ENCODE results near the gene DAPK2.

The DAPK2 gene

GRCh38 chr15:63858881-63859280, 187.4 kb downstream of the DAPK2 start:
- no peak overlapping the region for H3K4me3 ChIP-seq (ENCODE audit: low read depth, low read length)
- TF ChIP-seq POLR2A (IDR thresholded peaks at IDR 0.05; ENCODE audit: extremely low read depth, insufficient read length) (no peak), MYC (IDR thresholded peaks at IDR 0.05; ENCODE audit: low read depth, low read length) (no peak)
- TF ChIP-seq, protein P1, sequence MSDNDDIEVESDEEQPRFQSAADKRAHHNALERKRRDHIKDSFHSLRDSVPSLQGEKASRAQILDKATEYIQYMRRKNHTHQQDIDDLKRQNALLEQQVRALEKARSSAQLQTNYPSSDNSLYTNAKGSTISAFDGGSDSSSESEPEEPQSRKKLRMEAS (IDR thresholded peaks at IDR 0.05; ENCODE audit: low read depth, low read length): no peak
- TF ChIP-seq, protein P2, sequence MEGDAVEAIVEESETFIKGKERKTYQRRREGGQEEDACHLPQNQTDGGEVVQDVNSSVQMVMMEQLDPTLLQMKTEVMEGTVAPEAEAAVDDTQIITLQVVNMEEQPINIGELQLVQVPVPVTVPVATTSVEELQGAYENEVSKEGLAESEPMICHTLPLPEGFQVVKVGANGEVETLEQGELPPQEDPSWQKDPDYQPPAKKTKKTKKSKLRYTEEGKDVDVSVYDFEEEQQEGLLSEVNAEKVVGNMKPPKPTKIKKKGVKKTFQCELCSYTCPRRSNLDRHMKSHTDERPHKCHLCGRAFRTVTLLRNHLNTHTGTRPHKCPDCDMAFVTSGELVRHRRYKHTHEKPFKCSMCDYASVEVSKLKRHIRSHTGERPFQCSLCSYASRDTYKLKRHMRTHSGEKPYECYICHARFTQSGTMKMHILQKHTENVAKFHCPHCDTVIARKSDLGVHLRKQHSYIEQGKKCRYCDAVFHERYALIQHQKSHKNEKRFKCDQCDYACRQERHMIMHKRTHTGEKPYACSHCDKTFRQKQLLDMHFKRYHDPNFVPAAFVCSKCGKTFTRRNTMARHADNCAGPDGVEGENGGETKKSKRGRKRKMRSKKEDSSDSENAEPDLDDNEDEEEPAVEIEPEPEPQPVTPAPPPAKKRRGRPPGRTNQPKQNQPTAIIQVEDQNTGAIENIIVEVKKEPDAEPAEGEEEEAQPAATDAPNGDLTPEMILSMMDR (IDR thresholded peaks at IDR 0.05; ENCODE audit: low read depth, low read length): no peak
- DNase-seq (ENCODE audit: low read depth): no peak

DNA sequence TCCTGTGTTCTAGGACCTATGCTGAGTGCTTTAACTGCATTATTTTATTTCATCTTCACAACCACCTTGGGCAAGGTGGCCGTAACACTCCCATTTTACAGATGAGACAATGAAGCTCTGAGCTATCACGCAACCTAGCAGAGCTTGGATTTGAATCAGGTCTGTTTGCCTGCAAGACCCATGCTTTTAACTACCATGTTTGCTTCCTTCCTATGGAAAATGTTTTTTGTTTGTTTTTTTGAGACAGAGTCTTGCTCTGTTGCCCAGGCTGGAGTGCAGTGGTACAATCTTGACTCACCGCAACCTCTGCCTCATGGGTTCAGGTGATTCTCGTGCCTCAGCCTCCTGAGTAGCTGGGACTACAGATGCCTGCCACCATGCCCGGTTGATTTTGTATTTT, 187.8 kb downstream of the DAPK2 start:
- TF ChIP-seq, protein P1 (IDR thresholded peaks at IDR 0.05; ENCODE audit: low read depth, low read length): no peak
- TF ChIP-seq, protein P2 (IDR thresholded peaks at IDR 0.05; ENCODE audit: low read depth, low read length): no peak
- TF ChIP-seq POLR2A (IDR thresholded peaks at IDR 0.05; ENCODE audit: extremely low read depth, insufficient read length) (no peak), MYC (IDR thresholded peaks at IDR 0.05; ENCODE audit: low read depth, low read length) (no peak)
- no peak for DNase-seq (ENCODE audit: low read depth)
- no peak overlapping the region for H3K4me3 ChIP-seq (ENCODE audit: low read depth, low read length)

DNA sequence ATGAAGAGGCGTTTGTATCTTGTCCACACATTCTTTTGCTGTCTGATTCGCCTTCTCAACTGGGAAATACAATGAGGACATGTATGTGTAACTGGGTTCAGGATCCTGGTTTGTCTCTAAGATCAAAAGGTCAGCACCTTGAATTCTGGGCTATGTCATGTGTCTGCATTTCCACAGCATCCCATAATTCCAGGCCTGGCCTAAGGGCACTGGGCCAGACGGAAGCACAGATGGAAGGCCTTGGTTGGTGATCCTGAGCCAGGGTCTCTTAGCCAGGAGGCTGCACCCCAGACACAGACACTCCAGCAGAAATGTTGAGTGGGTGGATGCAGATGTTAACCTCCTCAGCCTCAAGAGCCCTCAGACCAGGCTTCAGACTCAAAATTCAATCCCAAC, 188.8 kb downstream of the DAPK2 start:
- no peak overlapping the region for H3K4me3 ChIP-seq (ENCODE audit: low read depth, low read length)
- DNase-seq (ENCODE audit: low read depth): no peak
- TF ChIP-seq, protein P2 (IDR thresholded peaks at IDR 0.05; ENCODE audit: low read depth, low read length): no peak
- no peak for TF ChIP-seq POLR2A (IDR thresholded peaks at IDR 0.05; ENCODE audit: extremely low read depth, insufficient read length)
- TF ChIP-seq, protein P1 (IDR thresholded peaks at IDR 0.05; ENCODE audit: low read depth, low read length): no peak
- no peak for TF ChIP-seq MYC (IDR thresholded peaks at IDR 0.05; ENCODE audit: low read depth, low read length)
